Activated T-helper 1 cell treated with anti-CD3 and anti-CD28 coated beads, Interleukin-12 subunit alpha, Interleukin-12 subunit beta, Interleukin-2, Interleukin-4 antibody, amounts not matched to agents 30 ng/mL and 10 ng/mL and 1 ng/mL, durations not matched to agents 14 hours and 24 hours and 36 hours (primary cell): ENCODE data around the gene MCCD1. TPM values are rescaled to one million over a fixed set of nuclear protein-coding genes. Genes with fewer than 3 reads are reported as not detected.
"Not testable (repeated sequence)": the region's sequence is repeated elsewhere in the genome, so short reads cannot be mapped to it uniquely, and the experiment has no call there.

Experiments
- DNase-seq: peaks from one replicate; pipeline ENCODE4 v3.0.0; 2021; ENCODE audit warnings: low spot score
- H3K27ac Mint-ChIP-seq: one replicate; pipeline ENCODE4 v1.8.0; 2021; ENCODE audit warnings: mild to moderate bottlenecking, mixed read lengths
- H3K27me3 Mint-ChIP-seq: one replicate; pipeline ENCODE4 v1.8.0; 2022; ENCODE audit warnings: mild to moderate bottlenecking, moderate library complexity, mixed read lengths; ENCODE audit not compliant: insufficient read depth
- H3K36me3 Mint-ChIP-seq: one replicate; pipeline ENCODE4 v1.8.0; 2021; ENCODE audit warnings: low read depth, mixed read lengths
- H3K4me1 Mint-ChIP-seq: one replicate; pipeline ENCODE4 v1.8.0; 2021; ENCODE audit warnings: low read depth, mixed read lengths
- H3K4me3 Mint-ChIP-seq: one replicate; pipeline ENCODE4 v1.8.0; 2021; ENCODE audit warnings: mild to moderate bottlenecking, moderate library complexity, mixed read lengths
- H3K9me3 Mint-ChIP-seq: one replicate; pipeline ENCODE4 v1.8.0; 2021; ENCODE audit warnings: mixed read lengths
- intact Hi-C: fragments of 100-400 bp; cut with micrococcal nuclease; formaldehyde crosslinking; loops from one replicate; pipeline ENCODE4 v1.15.1; 2024
- total RNA-seq: library from RNA; stranded (reverse); gene quantifications from 2 replicates; pipeline ENCODE4 v1.2.3, GENCODE V29; 2022

MCCD1 gene
- total RNA-seq, 1 donor from 2014 or later = not detected

DNA sequence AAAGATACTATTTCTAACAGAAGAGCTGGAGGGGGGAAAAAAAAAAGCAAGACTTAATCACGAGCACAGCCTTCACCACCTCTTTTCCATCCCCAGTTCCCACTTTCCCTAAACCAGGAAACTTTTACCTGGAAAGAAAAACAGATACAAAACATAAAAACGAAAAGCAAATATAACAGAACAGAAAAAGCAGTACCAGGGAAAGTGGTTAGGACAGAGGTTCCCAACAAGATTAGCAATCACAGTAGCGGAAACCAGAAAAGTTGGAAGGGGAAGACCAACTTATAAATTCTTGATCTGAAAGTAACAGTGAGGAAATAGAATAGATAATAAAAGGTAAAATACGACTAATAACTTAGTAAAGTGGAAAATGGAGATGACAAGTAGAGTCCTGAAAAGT, 11.9 kb downstream of the MCCD1 start:
- intact Hi-C loops = loop anchor here (1.0 to 10.0 kb wide), 4 partner anchors 46 to 414 kb away; partner anchors contain the start of genes CCHCR1, NELFE, SKIC2 and TCF19
- Mint-ChIP-seq H3K9me3 (no peaks in the 10 kb centered on the region), H3K27me3 (peaks cover 2% of the 10 kb centered on the region), H3K4me3 (peak overlapping the region; percentile 100), H3K4me1 (peaks cover 41% of the 10 kb centered on the region), H3K27ac (peak overlapping the region; percentile 97), H3K36me3 (peaks cover 48% of the 10 kb centered on the region)
- no peak for DNase-seq

DNA sequence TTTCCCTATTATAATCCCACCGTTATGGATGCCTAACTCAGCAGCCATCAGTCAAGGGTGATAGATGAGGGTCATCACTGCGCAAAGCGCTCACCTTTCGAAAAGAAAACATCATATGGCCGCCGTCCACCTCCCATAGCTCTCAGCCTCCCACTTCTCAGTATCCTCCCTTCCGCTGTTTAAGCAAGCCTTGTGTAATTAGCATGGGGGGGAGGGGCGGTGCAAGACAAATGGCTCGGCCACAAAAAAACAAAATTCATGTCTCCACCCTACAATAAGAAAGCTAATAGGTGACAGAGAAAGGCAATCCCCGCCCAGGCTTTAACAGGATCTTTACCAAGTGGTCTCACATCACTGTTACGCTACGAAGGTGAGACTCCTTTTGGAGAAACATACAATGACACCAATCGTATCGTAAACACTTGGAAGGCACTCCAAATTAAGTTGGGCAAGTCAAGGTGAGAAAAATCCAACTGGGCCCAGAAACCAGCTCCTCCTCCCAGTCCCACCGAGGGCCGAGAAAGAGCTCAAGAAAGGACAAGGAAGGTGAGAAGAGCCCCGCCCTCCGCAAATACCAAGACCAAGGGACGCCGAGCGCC, 12.4 kb downstream of the MCCD1 start:
- Mint-ChIP-seq H3K9me3 (no peaks in the 10 kb centered on the region), H3K27me3 (peaks cover 3% of the 10 kb centered on the region)
- intact Hi-C loops = loop anchor here (1.0 to 10.0 kb wide), 4 partner anchors 47 to 414 kb away; partner anchors contain the start of genes CCHCR1, NELFE, SKIC2 and TCF19

DNA sequence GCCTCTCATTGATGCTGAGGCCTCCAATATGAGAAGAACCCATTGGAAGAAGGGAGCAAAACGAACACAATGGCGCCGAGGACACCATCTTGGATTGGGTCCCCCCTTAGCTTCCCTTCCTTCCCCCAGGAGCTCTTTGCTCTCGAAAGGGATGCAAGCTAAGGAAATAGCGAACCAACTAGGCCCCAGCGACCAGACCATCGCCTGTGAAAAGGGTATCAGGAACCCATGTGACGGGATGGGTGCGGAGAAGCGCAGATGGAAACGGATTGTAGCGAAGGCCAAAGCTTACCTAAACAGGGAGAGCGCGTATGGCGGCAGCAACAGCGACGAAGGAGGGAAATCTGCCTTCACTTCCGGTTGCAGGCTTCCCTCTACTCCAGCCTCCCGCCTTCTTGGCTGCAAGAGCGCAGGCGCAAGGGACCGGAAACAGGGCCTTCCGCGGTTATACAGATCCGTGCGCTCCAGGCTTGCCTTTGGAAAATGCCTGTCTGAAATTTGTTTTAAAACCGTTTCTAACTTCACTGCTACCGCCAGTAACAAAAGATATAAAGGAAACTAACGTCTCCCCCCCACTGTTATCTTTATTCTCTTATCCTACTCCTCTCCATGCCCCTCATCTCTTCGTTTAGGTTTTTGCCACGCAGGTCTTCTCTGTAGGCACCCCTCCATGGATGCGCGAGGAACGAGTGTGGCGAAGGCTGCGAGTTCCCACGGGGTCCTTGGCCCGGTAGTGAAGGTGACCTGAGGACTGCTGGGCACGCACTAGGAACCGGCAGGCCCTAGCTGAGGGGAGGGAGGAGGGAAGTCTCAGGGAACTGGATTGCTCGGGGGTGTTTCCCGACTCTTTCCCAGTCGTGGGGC, 13.1 kb downstream of the MCCD1 start, which contains the start of gene DDX39B:
TSS of gene DDX39B (minus strand) at position 346 of the 864 bp plus-strand sequence. CDS start 1,471 bp downstream, outside the sequence.
- H3K4me1 Mint-ChIP-seq = peaks cover 41% of the 10 kb centered on the region
- peak within 1 kb of the TSS; percentile 97 for H3K27ac Mint-ChIP-seq
- peak within 1 kb of the TSS; percentile 100 for H3K4me3 Mint-ChIP-seq
- H3K9me3 Mint-ChIP-seq = no peaks in the 10 kb centered on the region
- DNase-seq = peak; percentile 92
- peaks cover 36% of the 10 kb centered on the region for H3K36me3 Mint-ChIP-seq
- H3K27me3 Mint-ChIP-seq = peaks cover 3% of the 10 kb centered on the region
- intact Hi-C loops = loop anchor here (1.0 to 10.0 kb wide), 7 partner anchors 38 to 413 kb away; partner anchors contain the start of genes BAG6, CCHCR1, NELFE and PRRC2A

More for the DNA sequence above, 12.4 kb downstream of the MCCD1 start:
- Mint-ChIP-seq H3K36me3 (peaks cover 43% of the 10 kb centered on the region), H3K27ac (peak overlapping the region; percentile 97), H3K4me1 (peaks cover 41% of the 10 kb centered on the region), H3K4me3 (peak overlapping the region; percentile 100)
- DNase-seq = peak; percentile 54

DNA sequence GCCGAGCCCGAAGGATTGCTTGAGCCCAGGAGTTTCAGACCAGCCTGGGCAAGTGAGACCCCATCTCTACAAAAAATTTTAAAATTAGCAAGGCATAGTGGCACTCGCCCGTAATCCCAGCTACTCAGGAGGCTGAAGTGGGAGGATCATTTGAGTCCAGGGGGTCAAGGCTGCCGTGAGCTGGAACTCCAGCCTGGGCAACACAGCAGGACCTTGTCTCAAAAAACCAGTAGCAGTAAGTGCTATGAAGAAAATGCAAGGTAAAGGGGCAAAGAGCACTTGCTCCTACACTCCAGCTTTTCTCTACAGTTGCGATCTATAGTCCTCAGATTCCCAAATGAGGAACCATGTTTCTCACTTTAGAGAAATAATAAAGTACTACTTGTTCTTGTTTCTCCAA, 14.9 kb downstream of the MCCD1 start:
- no peaks in the 10 kb centered on the region for H3K9me3 Mint-ChIP-seq
- intact Hi-C loops = loop anchor here (5.0 to 10.0 kb wide), 2 partner anchors 386 to 411 kb away; partner anchors contain the start of genes CCHCR1, NELFE, SKIC2 and TCF19
- no peak for DNase-seq
- H3K27me3 Mint-ChIP-seq = peaks cover 3% of the 10 kb centered on the region
- no peak overlapping the region for H3K27ac Mint-ChIP-seq
- peaks cover 43% of the 10 kb centered on the region for H3K4me1 Mint-ChIP-seq
- no peak overlapping the region for H3K4me3 Mint-ChIP-seq
- peaks cover 27% of the 10 kb centered on the region for H3K36me3 Mint-ChIP-seq

DNA sequence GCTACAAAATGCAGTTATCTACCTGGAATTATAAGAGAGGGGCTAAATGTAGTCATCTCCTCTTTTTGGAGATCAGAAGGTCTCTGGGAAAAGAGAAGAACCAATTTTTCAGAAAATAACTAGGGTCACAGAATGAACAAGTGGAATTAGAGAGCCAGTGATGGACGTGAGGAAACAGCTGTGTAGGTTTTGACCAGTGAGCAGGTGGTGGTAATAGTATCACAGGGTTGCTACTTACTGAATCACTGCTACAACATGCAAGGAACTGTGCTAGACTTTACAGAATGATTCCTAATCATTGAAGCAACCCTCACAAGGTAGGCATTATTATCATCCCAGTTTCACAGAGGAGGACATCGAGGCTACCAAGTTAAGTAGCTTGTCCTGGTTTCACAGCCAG, 15.9 kb downstream of the MCCD1 start:
- no peaks in the 10 kb centered on the region for H3K9me3 Mint-ChIP-seq
- peaks cover 39% of the 10 kb centered on the region for H3K4me1 Mint-ChIP-seq
- H3K27me3 Mint-ChIP-seq = peaks cover 3% of the 10 kb centered on the region
- no peak for DNase-seq
- no peak overlapping the region for H3K27ac Mint-ChIP-seq
- H3K36me3 Mint-ChIP-seq = peaks cover 16% of the 10 kb centered on the region
- intact Hi-C loops = loop anchor here (5.0 to 10.0 kb wide), 2 partner anchors 387 to 410 kb away; partner anchors contain the start of genes CCHCR1, NELFE, SKIC2 and TCF19
- H3K4me3 Mint-ChIP-seq = no peak overlapping the region

DNA sequence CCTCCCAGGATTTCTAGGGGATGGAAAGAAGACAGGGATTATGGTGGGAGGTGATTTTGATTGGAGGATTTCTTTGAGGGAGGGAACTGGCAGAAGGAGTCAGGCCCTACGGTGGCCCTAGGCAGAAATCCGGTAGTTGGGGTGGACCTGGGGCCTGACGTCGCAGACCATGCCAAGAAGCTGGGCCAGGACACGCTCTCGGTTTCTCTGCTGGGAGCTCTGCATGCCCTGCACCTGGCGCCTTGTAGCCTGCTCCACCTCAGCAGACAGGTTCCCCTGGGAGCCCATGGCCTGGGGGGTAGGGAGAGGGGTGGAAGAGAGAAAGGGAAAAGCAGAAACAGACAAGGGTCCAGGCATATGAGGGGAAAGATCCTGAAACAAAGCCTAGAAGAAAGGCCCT, 16.5 kb downstream of the MCCD1 start:
- peaks cover 3% of the 10 kb centered on the region for H3K27me3 Mint-ChIP-seq
- peaks cover 13% of the 10 kb centered on the region for H3K36me3 Mint-ChIP-seq
- peaks cover 33% of the 10 kb centered on the region for H3K4me1 Mint-ChIP-seq
- no peak for DNase-seq
- intact Hi-C loops = loop anchor here (10.0 kb wide), 1 partner anchor 410 kb away; the partner anchor contains the start of genes NELFE and SKIC2
- H3K27ac Mint-ChIP-seq = no peak overlapping the region
- no peaks in the 10 kb centered on the region for H3K9me3 Mint-ChIP-seq
- H3K4me3 Mint-ChIP-seq = no peak overlapping the region

DNA sequence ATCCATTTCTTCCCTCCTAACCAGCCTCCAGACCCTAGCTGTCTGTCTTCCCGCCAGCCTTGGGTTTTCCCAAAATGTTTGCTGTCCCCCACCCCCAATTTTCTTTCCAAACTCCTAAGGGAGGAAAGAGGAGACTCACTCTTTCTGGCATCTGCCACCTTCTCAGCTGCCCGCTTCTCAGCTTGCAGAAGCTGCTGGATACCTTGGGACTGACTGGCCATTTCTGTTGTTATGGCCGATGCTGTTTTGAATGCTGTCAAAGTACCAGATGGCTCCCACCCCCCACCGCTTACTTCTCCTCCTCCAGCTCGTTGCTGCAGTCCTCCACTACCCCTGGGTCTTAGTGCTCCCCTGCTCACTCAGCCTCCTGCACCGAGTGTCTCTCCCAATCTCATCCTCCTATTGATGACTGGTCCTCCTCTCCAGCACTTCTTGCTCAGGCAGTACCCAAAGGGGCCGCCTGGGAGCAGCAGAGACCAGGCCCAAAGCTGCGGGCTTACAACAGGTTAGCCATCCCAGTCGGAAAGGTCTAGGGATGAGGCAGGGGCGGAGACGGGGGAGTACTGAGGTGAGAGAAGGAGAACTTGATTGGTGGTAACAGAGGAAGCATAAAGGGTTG, 17.7 kb downstream of the MCCD1 start, which contains the start of gene ATP6V1G2:
TSS of gene ATP6V1G2 (minus strand) at position 270 of the 619 bp plus-strand sequence. CDS start at position 221, 49 bp downstream.
- H3K27ac Mint-ChIP-seq = peak within 1 kb of the TSS; percentile 82
- peaks cover 7% of the 10 kb centered on the region for H3K36me3 Mint-ChIP-seq
- peaks cover 3% of the 10 kb centered on the region for H3K27me3 Mint-ChIP-seq
- DNase-seq = peak; percentile 87
- peaks cover 32% of the 10 kb centered on the region for H3K4me1 Mint-ChIP-seq
- intact Hi-C loops = loop anchor here (1.0 to 10.0 kb wide), 5 partner anchors 52 to 408 kb away; partner anchors contain the start of genes EHMT2, NELFE and SKIC2
- no peaks in the 10 kb centered on the region for H3K9me3 Mint-ChIP-seq
- H3K4me3 Mint-ChIP-seq = peak within 1 kb of the TSS; percentile 87

DNA sequence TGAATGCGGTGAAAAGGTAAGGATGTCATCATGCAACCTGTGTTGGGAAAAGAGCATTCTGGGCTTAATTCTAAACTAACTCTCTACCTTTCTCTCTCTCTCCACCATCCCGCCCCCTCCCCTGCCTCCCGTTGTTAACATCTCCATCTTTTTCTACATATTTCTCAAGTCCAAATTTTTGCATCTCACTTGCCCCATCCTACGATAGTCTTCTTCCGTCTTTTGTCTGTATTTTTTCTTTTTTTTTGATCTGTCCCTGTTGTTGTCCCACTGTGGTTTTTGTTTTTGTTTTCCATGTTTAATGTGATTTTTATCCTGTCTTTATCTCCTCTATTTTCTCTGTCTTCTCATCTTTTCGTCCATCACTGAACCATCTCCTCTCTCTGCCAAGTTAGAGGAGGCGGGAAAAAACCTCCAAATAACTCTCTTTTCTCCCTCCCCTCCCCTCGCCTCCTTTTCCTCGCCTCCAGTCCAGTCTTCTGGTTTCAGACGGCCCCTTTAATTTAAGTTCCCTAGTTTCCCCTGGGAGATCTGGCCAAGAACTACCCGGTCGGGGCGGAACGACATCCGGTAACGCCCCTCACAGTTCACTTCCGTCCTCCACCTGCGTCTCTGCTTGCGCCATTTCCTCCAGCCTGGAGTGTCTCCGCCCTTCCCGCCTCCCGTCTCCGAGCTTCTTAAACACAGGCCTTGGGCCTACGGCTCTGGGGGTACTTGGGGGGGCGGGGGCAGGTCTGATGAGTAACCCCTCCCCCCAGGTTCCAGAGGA, 18.4 kb downstream of the MCCD1 start, which contains the start of gene NFKBIL1:
TSS of gene NFKBIL1 (plus strand) at position 651 of the 769 bp plus-strand sequence. CDS start at position 738, 87 bp downstream.
- Mint-ChIP-seq H3K27ac (peak within 1 kb of the TSS; percentile 82), H3K4me1 (peaks cover 36% of the 10 kb centered on the region), H3K4me3 (peak within 1 kb of the TSS; percentile 87), H3K9me3 (no peaks in the 10 kb centered on the region), H3K36me3 (peaks cover 8% of the 10 kb centered on the region), H3K27me3 (peaks cover 3% of the 10 kb centered on the region)
- peak; percentile 88 for DNase-seq
- intact Hi-C loops = loop anchor here (1.0 to 10.0 kb wide), 13 partner anchors 11 to 648 kb away; partner anchors contain the start of genes ABHD16A, BAG6, EHMT2 and NELFE

DNA sequence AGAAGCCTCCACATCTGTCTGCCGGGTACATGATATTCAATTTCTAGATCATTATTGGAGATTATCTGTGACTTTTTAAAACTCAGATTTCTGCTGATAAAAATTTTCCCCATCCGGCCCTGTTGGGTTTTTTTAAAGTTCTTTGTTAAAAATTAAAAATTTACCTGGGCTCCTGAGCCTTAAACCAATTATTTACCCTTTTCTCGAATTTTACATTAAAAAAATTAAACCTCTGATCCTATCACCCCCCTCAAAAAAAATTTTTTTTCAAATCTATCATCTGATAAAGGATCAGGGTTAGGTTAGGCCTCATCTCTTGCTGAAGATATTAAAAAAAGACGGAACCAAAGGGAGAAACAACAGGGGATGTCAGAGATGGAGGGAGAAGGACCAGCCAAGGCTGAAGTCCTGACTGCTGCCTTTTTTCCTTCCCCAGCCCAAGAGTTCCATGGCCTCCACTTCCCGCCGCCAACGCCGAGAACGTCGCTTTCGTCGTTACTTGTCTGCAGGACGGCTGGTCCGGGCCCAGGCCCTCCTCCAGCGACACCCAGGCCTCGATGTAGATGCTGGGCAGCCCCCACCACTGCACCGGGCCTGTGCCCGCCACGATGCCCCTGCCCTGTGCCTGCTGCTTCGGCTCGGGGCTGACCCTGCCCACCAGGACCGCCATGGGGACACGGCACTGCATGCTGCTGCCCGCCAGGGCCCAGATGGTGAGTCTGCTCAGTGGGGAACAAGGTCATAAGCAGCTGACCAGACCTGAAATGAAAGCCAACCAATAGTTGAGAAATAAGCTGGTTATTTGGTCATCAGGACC, 19.2 kb downstream of the MCCD1 start:
- Mint-ChIP-seq H3K27ac (peak overlapping the region; percentile 82), H3K36me3 (peaks cover 8% of the 10 kb centered on the region), H3K4me1 (peaks cover 40% of the 10 kb centered on the region), H3K27me3 (peaks cover 3% of the 10 kb centered on the region), H3K4me3 (peak overlapping the region; percentile 87), H3K9me3 (no peaks in the 10 kb centered on the region)
- no peak for DNase-seq
- intact Hi-C loops = loop anchor here (1.0 to 10.0 kb wide), 11 partner anchors 10 to 647 kb away; partner anchors contain the start of genes ABHD16A, BAG6, EHMT2 and NELFE

DNA sequence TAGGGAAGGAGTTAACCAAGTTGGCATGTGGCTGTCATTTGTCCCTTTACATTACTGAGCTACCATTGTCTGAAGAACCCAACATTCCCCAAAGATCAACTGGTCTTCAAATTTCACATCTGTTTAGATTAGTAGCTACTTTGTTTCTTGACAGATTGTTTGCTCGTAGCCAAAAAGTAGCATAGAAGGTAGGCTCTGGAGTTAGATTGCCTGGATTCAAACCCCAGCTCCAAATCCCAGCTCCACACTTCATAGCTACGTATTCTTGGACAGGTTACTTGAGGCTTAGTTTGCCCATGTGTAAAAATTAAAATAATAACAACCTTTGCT, 19.7 kb downstream of the MCCD1 start:
- peaks cover 40% of the 10 kb centered on the region for H3K4me1 Mint-ChIP-seq
- intact Hi-C loops = loop anchor here (10.0 kb wide), 1 partner anchor 406 kb away; the partner anchor contains the start of genes NELFE and SKIC2
- peaks cover 3% of the 10 kb centered on the region for H3K27me3 Mint-ChIP-seq
- DNase-seq = no peak
- peak overlapping the region; percentile 87 for H3K4me3 Mint-ChIP-seq
- H3K27ac Mint-ChIP-seq = no peak overlapping the region
- H3K9me3 Mint-ChIP-seq = no peaks in the 10 kb centered on the region
- peaks cover 10% of the 10 kb centered on the region for H3K36me3 Mint-ChIP-seq

DNA sequence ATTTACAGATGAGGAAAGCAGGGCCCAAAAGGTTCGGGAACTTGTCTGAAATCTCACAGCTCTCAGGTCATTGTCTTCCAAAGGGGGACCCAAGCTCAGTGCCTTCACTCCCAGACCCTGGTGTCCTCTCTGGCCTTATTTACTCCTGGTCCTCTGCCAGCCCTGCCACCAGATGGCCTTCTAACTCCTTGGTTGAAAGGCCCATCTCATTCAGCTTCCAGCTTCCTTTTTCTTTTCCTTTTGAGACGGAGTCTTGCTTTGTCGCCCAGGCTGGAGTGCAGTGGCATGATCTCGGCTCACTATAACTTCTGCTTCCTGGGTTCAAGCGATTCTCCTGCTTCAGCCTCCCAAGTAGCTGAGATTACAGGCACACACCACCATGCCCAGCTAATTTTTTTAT, 22.6 kb downstream of the MCCD1 start:
- Mint-ChIP-seq H3K4me3 (peak overlapping the region; percentile 60), H3K27ac (peak overlapping the region; percentile 71), H3K36me3 (peaks cover 13% of the 10 kb centered on the region), H3K4me1 (peaks cover 42% of the 10 kb centered on the region)
- intact Hi-C loops = loop anchor here (1.0 kb wide), 2 partner anchors 30 to 47 kb away; no protein-coding TSS in a partner anchor
- H3K27me3 Mint-ChIP-seq, H3K9me3 Mint-ChIP-seq: not testable (repeated sequence)
- DNase-seq = peak; percentile 49
